H1 (cell line): ENCODE results near the gene NOL4L. TPM values are rescaled to one million over a fixed set of nuclear protein-coding genes. Genes with fewer than 3 reads are reported as not detected.

Experiments
- CTCF ChIA-PET: fragments of 300-600 bp; sonication (Branson Sonifier 250); formaldehyde crosslinking; loops from one replicate; lab custom pipeline; 2021; ENCODE audit not compliant: partially characterized antibody; lab: Charles Lee
- POLR2A ChIA-PET: fragments of 300-600 bp; sonication (Branson Sonifier 250); formaldehyde crosslinking; loops from one replicate; lab custom pipeline; 2021; ENCODE audit warnings: inconsistent platforms; ENCODE audit not compliant: partially characterized antibody; lab: Charles Lee
- DNase-seq, 2 experiments: peaks; one replicate each; pipeline versions ENCODE4 v3.0.0 to v3.0.0-alpha.2; 2010 to 2022; ENCODE audit warnings: low spot score in 2 of 2, low read depth in 1 of 2, mixed read lengths in 1 of 2
- FAIRE-seq: peaks from 2 replicates; lab custom pipeline; 2011; peaks lifted over from hg19 to GRCh38; lab: Jason Lieb, UNC
- H2AFZ ChIP-seq: 2 replicates; pipeline ENCODE4 v1.8.1; 2012; ENCODE audit warnings: low read length, inconsistent platforms
- H2AK5ac ChIP-seq: 2 replicates; pipeline ENCODE4 v1.6.1; 2013; ENCODE audit warnings: low read depth, low read length
- H2BK120ac ChIP-seq: replicated peaks from 2 replicates; pipeline ENCODE3; 2013; ENCODE audit warnings: low read depth, low read length, inconsistent platforms
- H2BK12ac ChIP-seq: 2 replicates; pipeline ENCODE4 v1.6.1; 2013; ENCODE audit warnings: low read depth, low read length
- H2BK15ac ChIP-seq: 2 replicates; pipeline ENCODE4 v1.6.1; 2013; ENCODE audit warnings: low read length
- H2BK20ac ChIP-seq: 2 replicates; pipeline ENCODE4 v1.6.1; 2013; ENCODE audit warnings: low read length
- H2BK5ac ChIP-seq: 2 replicates; pipeline ENCODE4 v1.6.1; 2013; ENCODE audit warnings: low read depth, low read length
- H3K14ac ChIP-seq: 2 replicates; pipeline ENCODE4 v1.6.1; 2013; ENCODE audit warnings: inconsistent platforms; ENCODE audit not compliant: insufficient read length
- H3K18ac ChIP-seq: 2 replicates; pipeline ENCODE4 v1.6.1; 2013; ENCODE audit warnings: low read length; ENCODE audit errors: extremely low read depth
- H3K23ac ChIP-seq: 2 replicates; pipeline ENCODE4 v1.6.1; 2013; ENCODE audit warnings: inconsistent platforms; ENCODE audit not compliant: insufficient read length
- H3K23me2 ChIP-seq: 2 replicates; pipeline ENCODE4 v1.6.1; 2013; ENCODE audit warnings: low read depth, low read length
- H3K27ac ChIP-seq: 2 replicates; pipeline ENCODE4 v1.6.1; 2011; ENCODE audit warnings: low read depth, low read length, inconsistent platforms
- H3K27me3 ChIP-seq, 4 experiments: replicated peaks in 1 of 4; 1 replicate in 1 of 4; 2 replicates in 3 of 4; pipeline versions ENCODE4 v1.6.1 to v1.8.1; 2011 to 2013; ENCODE audit warnings: low read length in 3 of 4, mild to moderate bottlenecking in 3 of 4, inconsistent platforms in 2 of 4, mixed read lengths in 2 of 4, moderate library complexity in 1 of 4; ENCODE audit not compliant: control insufficient read depth in 3 of 4, insufficient read depth in 3 of 4; ENCODE audit errors: extremely low read depth in 1 of 4
- H3K36me3 ChIP-seq, 4 experiments: 2 replicates each; pipeline versions ENCODE4 v1.6.1 to v1.8.1; 2011 to 2013; ENCODE audit warnings: mild to moderate bottlenecking in 4 of 4, low read length in 3 of 4, moderate library complexity in 2 of 4, control low read depth in 1 of 4, inconsistent platforms in 1 of 4; ENCODE audit not compliant: insufficient read depth in 4 of 4, control insufficient read depth in 2 of 4
- H3K4ac ChIP-seq: replicated peaks from 2 replicates; pipeline ENCODE3; 2013; ENCODE audit warnings: low read length, low read depth, mixed read lengths, inconsistent platforms; ENCODE audit not compliant: insufficient read length
- H3K4me1 ChIP-seq, 4 experiments: replicated peaks in 1 of 4; 1 replicate in 1 of 4; 2 replicates in 3 of 4; pipeline versions ENCODE4 v1.6.1 to v1.8.1; 2011 to 2013; ENCODE audit warnings: low read length in 3 of 4, inconsistent platforms in 2 of 4, mixed read lengths in 1 of 4; ENCODE audit not compliant: insufficient read depth in 4 of 4, control insufficient read depth in 3 of 4
- H3K4me2 ChIP-seq, 2 experiments: 2 replicates each; pipeline versions ENCODE4 v1.6.1 to v1.8.1; 2011 to 2013; ENCODE audit warnings: low read depth in 2 of 2, low read length in 2 of 2, control low read depth in 1 of 2, inconsistent platforms in 1 of 2, mild to moderate bottlenecking in 1 of 2; ENCODE audit not compliant: insufficient read depth in 1 of 2
- H3K4me3 ChIP-seq, 4 experiments: fragments of 200-600, 300-600 bp in 1 of 4; sonication (generic), shearing (Covaris generic), sonication (Bioruptor Twin) in 1 of 4; 2 replicates each; pipeline versions ENCODE4 v1.5.1 to v1.8.1; 2011 to 2016; ENCODE audit warnings: low read length in 4 of 4, low read depth in 3 of 4, control low read depth in 2 of 4, inconsistent platforms in 2 of 4, mild to moderate bottlenecking in 2 of 4, mixed read lengths in 1 of 4, moderate library complexity in 1 of 4; ENCODE audit not compliant: insufficient read depth in 2 of 4; ENCODE audit errors: extremely low read depth in 1 of 4
- H3K56ac ChIP-seq: replicated peaks from 2 replicates; pipeline ENCODE3; 2013; ENCODE audit warnings: low read depth, mild to moderate bottlenecking, mixed read lengths, low read length, inconsistent platforms; ENCODE audit not compliant: insufficient read length
- H3K79me1 ChIP-seq: 2 replicates; pipeline ENCODE4 v1.6.1; 2013; ENCODE audit warnings: low read depth, low read length, control low read depth
- H3K79me2 ChIP-seq, 2 experiments: 2 replicates each; pipeline versions ENCODE4 v1.6.1 to v1.8.1; 2012 to 2013; ENCODE audit warnings: low read length in 2 of 2, mild to moderate bottlenecking in 2 of 2, inconsistent platforms in 1 of 2; ENCODE audit not compliant: insufficient read depth in 2 of 2, control insufficient read depth in 1 of 2
- H3K9ac ChIP-seq, 4 experiments: replicated peaks in 1 of 4; 1 replicate in 1 of 4; 2 replicates in 3 of 4; pipeline versions ENCODE4 v1.6.1 to v1.8.1; 2011 to 2013; ENCODE audit warnings: low read depth in 3 of 4, low read length in 3 of 4, control low read depth in 2 of 4, mild to moderate bottlenecking in 2 of 4, moderate library complexity in 2 of 4, inconsistent platforms in 1 of 4; ENCODE audit errors: extremely low read depth in 1 of 4
- H3K9me3 ChIP-seq, 2 experiments: 2 replicates each; pipeline versions ENCODE4 v1.6.1 to v1.8.1; 2012 to 2013; ENCODE audit warnings: mild to moderate bottlenecking in 2 of 2, moderate library complexity in 2 of 2, control low read depth in 1 of 2, inconsistent platforms in 1 of 2, low read depth in 1 of 2, low read length in 1 of 2, mixed read lengths in 1 of 2; ENCODE audit not compliant: insufficient read depth in 2 of 2
- H4K20me1 ChIP-seq, 2 experiments: replicated peaks in 1 of 2; 2 replicates each; pipeline versions ENCODE3 to v1.8.1; 2011 to 2013; ENCODE audit warnings: inconsistent platforms in 2 of 2, low read length in 2 of 2, mild to moderate bottlenecking in 1 of 2; ENCODE audit not compliant: insufficient read depth in 2 of 2, control insufficient read depth in 1 of 2
- H4K5ac ChIP-seq: 2 replicates; pipeline ENCODE4 v1.6.1; 2013; ENCODE audit warnings: low read length, low read depth, mixed read lengths, inconsistent platforms; ENCODE audit not compliant: insufficient read length
- H4K8ac ChIP-seq: 2 replicates; pipeline ENCODE4 v1.8.0; 2013; ENCODE audit warnings: mild to moderate bottlenecking, moderate library complexity, low read length, inconsistent platforms; ENCODE audit not compliant: insufficient read depth; ENCODE audit errors: extremely low read depth
- H4K91ac ChIP-seq: replicated peaks from 2 replicates; pipeline ENCODE3; 2013; ENCODE audit warnings: low read length, mixed read lengths, inconsistent platforms; ENCODE audit not compliant: insufficient read length
- BRCA1 ChIP-seq: IDR thresholded peaks from 2 replicates; pipeline ENCODE4 v1.6.1; 2012; ENCODE audit warnings: low read depth, low read length, improper control_type of control experiment
- CHD1 ChIP-seq: IDR thresholded peaks from 2 replicates; pipeline ENCODE4 v1.6.1; 2012; ENCODE audit warnings: low read depth, low read length, improper control_type of control experiment
- CHD2 ChIP-seq: IDR thresholded peaks from 2 replicates; pipeline ENCODE4 v1.6.1; 2012; ENCODE audit warnings: low read length, improper control_type of control experiment
- EZH2 ChIP-seq: fragments of 200-600 bp; sonication (generic); IDR thresholded peaks from 2 replicates; pipeline ENCODE4 v1.7.1; 2012; ENCODE audit warnings: low read depth, mild to moderate bottlenecking, moderate library complexity, low read length, inconsistent platforms; ENCODE audit not compliant: severe bottlenecking
- HDAC2 ChIP-seq, 2 experiments: fragments of 300-600 bp in 1 of 2; sonication (generic) in 1 of 2; IDR thresholded peaks; 2 replicates each; pipeline ENCODE4 v1.6.1; 2011 to 2012; ENCODE audit warnings: low read depth in 2 of 2, low read length in 2 of 2, mild to moderate bottlenecking in 2 of 2, moderate library complexity in 2 of 2, borderline replicate concordance in 1 of 2, inconsistent platforms in 1 of 2
- KDM4A ChIP-seq: IDR thresholded peaks from one replicate; pipeline ENCODE4 v1.7.1; 2012; ENCODE audit warnings: low read depth, mild to moderate bottlenecking, moderate library complexity, low read length, inconsistent platforms; ENCODE audit not compliant: severe bottlenecking
- NRF1 ChIP-seq: IDR thresholded peaks from 2 replicates; pipeline ENCODE4 v1.6.1; 2011; ENCODE audit warnings: mild to moderate bottlenecking, low read depth, low read length, improper control_type of control experiment
- RFX5 ChIP-seq: IDR thresholded peaks from 2 replicates; pipeline ENCODE4 v1.6.1; 2011; ENCODE audit warnings: low read depth, low read length, improper control_type of control experiment, borderline replicate concordance
- SIX5 ChIP-seq: IDR thresholded peaks from 2 replicates; pipeline ENCODE4 v1.6.1; 2011; ENCODE audit warnings: mild to moderate bottlenecking, low read depth, low read length
- SRF ChIP-seq: IDR thresholded peaks from 2 replicates; pipeline ENCODE4 v1.6.1; 2011; ENCODE audit warnings: mild to moderate bottlenecking, low read depth, low read length, moderate library complexity
- TCF12 ChIP-seq: IDR thresholded peaks from 2 replicates; pipeline ENCODE4 v1.6.1; 2011; ENCODE audit warnings: low read depth, mild to moderate bottlenecking, low read length
- WGBS, 2 experiments: shearing (Covaris generic) in 1 of 2; methylation state at CpG; one replicate each; pipeline versions ENCODE4 v1.1.6 to v1.1.7; 2013 to 2015; ENCODE audit warnings: low lambda C conversion rate in 2 of 2, mixed read lengths in 2 of 2, inconsistent platforms in 1 of 2, low coverage in 1 of 2, missing lambda C conversion rate in 1 of 2; ENCODE audit not compliant: insufficient replicate concordance in 2 of 2, insufficient coverage in 1 of 2, insufficient read length in 1 of 2; ENCODE audit errors: extremely low coverage in 1 of 2, missing lambda C conversion rate in 1 of 2; 5-methylcytosine and 5-hydroxymethylcytosine counted together
- polyA plus RNA-seq, 7 experiments: library from polyadenylated mRNA; depleted of rRNA in 3 of 7; stranded (reverse) in 5 of 7; unstranded in 2 of 7; fragments of >200 nt in 5 of 7; fragments of 200-250 nt in 2 of 7; gene quantifications; 1 replicate in 5 of 7; 2 replicates in 1 of 7; 4 replicates in 1 of 7; pipeline versions ENCODE4 v1.2.1 to v1.2.3, GENCODE V29; 2011 to 2013; ENCODE audit warnings: missing spikeins in 2 of 7, mixed read lengths in 2 of 7
- total RNA-seq: library from RNA; stranded (reverse); fragmentation: NEBNext Ultra II Directional; extraction: Animal tissue kit (Norgen Biotek cat#: 25700); gene quantifications from 2 replicates; pipeline ENCODE4 v1.2.1, GENCODE V29; 2021

NOL4L gene
- total and polyA plus RNA-seq, 2 of the 8 experiments (the other 6 are each of a cell fraction or from before 2014, with no cell fraction given), result 15.3 to 23.7 TPM

DNA sequence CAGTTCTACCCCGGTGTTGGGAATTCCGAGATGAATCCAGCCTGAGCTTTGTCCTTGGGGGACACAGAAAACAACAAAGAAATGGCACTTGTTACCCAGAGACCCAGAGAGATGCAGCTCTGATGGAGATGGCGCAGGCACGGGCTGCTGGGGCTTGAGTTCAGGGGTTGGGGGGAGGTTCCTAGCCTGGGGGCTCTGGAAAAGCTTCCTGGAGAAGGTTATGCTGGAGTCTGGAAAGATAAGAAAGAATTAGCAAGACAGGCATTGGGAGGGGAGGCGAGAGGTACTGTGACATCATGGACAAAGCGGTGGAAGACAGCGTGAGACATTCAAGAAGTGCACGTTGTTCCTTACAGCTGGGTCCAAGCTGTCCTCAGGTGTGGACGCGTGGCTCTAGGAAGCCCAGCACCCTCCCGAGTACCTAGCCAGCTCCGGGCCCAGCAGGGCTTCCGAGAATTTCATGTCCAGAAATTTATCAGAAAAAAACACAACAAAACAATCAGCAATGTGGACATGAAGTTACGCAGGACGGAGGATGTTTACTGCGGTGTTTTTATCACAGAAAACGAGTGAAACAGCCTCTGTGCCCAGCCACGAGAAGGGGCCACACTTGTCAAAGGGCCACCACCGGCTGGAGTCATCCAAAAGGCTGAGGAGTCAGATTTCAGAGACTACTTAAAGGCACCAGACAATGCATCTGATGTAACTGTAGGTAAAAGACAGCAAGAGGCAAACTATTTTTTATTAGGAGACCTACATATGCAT, 49.1 kb upstream of the NOL4L start:
- Histone ChIP-seq H3K4ac (peak overlapping the region; percentile 29), H3K18ac (no peak overlapping the region), H2BK120ac (no peak overlapping the region), H3K4me1 (peaks cover 0 to 10% (median 3%) of the 10 kb centered on the region in 4 experiments; a peak in 3 of 7 replicates), H3K56ac (no peak overlapping the region), H4K20me1 (no peaks in the 10 kb centered on the region), H3K27ac (no peak overlapping the region), H2BK20ac (no peak overlapping the region), H2AFZ (no peak overlapping the region), H3K23me2 (no peaks in the 10 kb centered on the region), H3K4me2 (no peak overlapping the region), H4K5ac (no peak overlapping the region), H3K23ac (no peak overlapping the region), H2AK5ac (no peak overlapping the region; the same call in 1 of the 2 replicates), H4K91ac (no peak overlapping the region), H3K79me1 (no peaks in the 10 kb centered on the region), H2BK12ac (no peak overlapping the region; the same call in 1 of the 2 replicates), H2BK5ac (no peak overlapping the region), H3K9me3 (no peaks in the 10 kb centered on the region), H3K27me3 (peaks cover 0 to 2% (median 0%) of the 10 kb centered on the region in 4 experiments; a peak in 1 of 7 replicates), H3K79me2 (no peaks in the 10 kb centered on the region), H3K36me3 (no peaks in the 10 kb centered on the region), H3K9ac (no peak overlapping the region), H3K14ac (no peak overlapping the region), H4K8ac (peak overlapping the region; percentile 68), H3K4me3 (no peak overlapping the region), H2BK15ac (peak overlapping the region; percentile 95; the same call in 1 of the 2 replicates)
- ChIA-PET POLR2A (interaction anchor here (1.2 kb wide), 2 partner anchors 10 to 139 kb away, joined by 3 read pairs; no protein-coding TSS in a partner anchor), CTCF (interaction anchor here (0.6 to 1.0 kb wide), 2 partner anchors 22 to 371 kb away, joined by 3 to 4 read pairs; no protein-coding TSS in a partner anchor)
- no peak for FAIRE-seq
- no peak for DNase-seq
- TF ChIP-seq NRF1, result no peak
- no peak for TF ChIP-seq CHD1
- no peak for TF ChIP-seq EZH2
- no peak for TF ChIP-seq BRCA1
- TF ChIP-seq TCF12, result no peak
- TF ChIP-seq SIX5, result no peak
- TF ChIP-seq SRF, result no peak
- TF ChIP-seq HDAC2 (IDR thresholded peaks at IDR 0.05; ENCODE audit: borderline replicate concordance in 1 of 2, low read depth in 2 of 2, low read length in 2 of 2), result no peak
- no peak for TF ChIP-seq RFX5
- TF ChIP-seq KDM4A, result no peak
- no peak for TF ChIP-seq CHD2
- WGBS, 2 experiments, result 85% methylated on average over 19 of the region's 19 CpGs; no CpG with 5 or more reads in 1 of the 2 experiments
